MM.1S (cell line): ENCODE measurements around the gene SLC8A1.

ENCODE experiments used
- DNase-seq: peaks from one replicate; pipeline ENCODE4 v3.0.0-alpha.2; 2015
- H2AFZ ChIP-seq: fragments of 300-600 bp; sonication (generic); 2 replicates; pipeline ENCODE4 v1.6.0; 2016; ENCODE audit warnings: antibody characterized with exemption, low read length
- H3F3A ChIP-seq: fragments of 300-600 bp; sonication (generic); 2 replicates; pipeline ENCODE4 v1.6.1; 2016; ENCODE audit warnings: mild to moderate bottlenecking, antibody characterized with exemption, low read length, moderate library complexity, mixed read lengths; ENCODE audit not compliant: insufficient read depth
- H3K27ac ChIP-seq: fragments of 300-600 bp; sonication (generic); 2 replicates; pipeline ENCODE4 v1.5.1; 2016; ENCODE audit warnings: mild to moderate bottlenecking, low read length
- H3K27me3 ChIP-seq: fragments of 300-600 bp; sonication (generic); replicated peaks from 2 replicates; pipeline ENCODE4 v1.6.0; 2016; ENCODE audit warnings: low read length; ENCODE audit not compliant: insufficient read depth
- H3K36me3 ChIP-seq: fragments of 300-600 bp; sonication (generic); replicated peaks from 2 replicates; pipeline ENCODE4 v1.6.1; 2016; ENCODE audit warnings: mild to moderate bottlenecking, low read length, mixed read lengths; ENCODE audit not compliant: insufficient read depth
- H3K4me1 ChIP-seq: fragments of 300-600 bp; sonication (generic); 2 replicates; pipeline ENCODE4 v1.6.1; 2016; ENCODE audit warnings: low read length, mixed read lengths
- H3K4me2 ChIP-seq: fragments of 300-600 bp; sonication (generic); 2 replicates; pipeline ENCODE4 v1.6.0; 2016; ENCODE audit warnings: low read depth, low read length
- H3K4me3 ChIP-seq: fragments of 300-600 bp; sonication (generic); 2 replicates; pipeline ENCODE4 v1.5.1; 2016; ENCODE audit warnings: low read length, mixed read lengths
- H3K79me2 ChIP-seq: fragments of 300-600 bp; sonication (generic); 2 replicates; pipeline ENCODE4 v1.6.1; 2016; ENCODE audit warnings: mixed run types, low read length, mixed read lengths
- H3K9ac ChIP-seq: fragments of 300-600 bp; sonication (generic); 2 replicates; pipeline ENCODE4 v1.6.1; 2016; ENCODE audit warnings: low read length, mixed read lengths
- H3K9me2 ChIP-seq: fragments of 300-600 bp; sonication (generic); replicated peaks from 2 replicates; pipeline ENCODE4 v1.6.1; 2016; ENCODE audit warnings: mild to moderate bottlenecking, low read length, mixed read lengths; ENCODE audit not compliant: insufficient read depth
- H3K9me3 ChIP-seq: fragments of 300-600 bp; sonication (generic); replicated peaks from 2 replicates; pipeline ENCODE4 v1.6.1; 2016; ENCODE audit warnings: mild to moderate bottlenecking, low read length, mixed read lengths; ENCODE audit not compliant: insufficient read depth
- H4K20me1 ChIP-seq: fragments of 300-600 bp; sonication (generic); 2 replicates; pipeline ENCODE4 v1.6.1; 2016; ENCODE audit warnings: mild to moderate bottlenecking, low read length, moderate library complexity, mixed read lengths; ENCODE audit not compliant: insufficient read depth
- CTCF ChIP-seq: fragments of 300-600 bp; sonication (generic); IDR thresholded peaks from 2 replicates; pipeline ENCODE4 v1.5.1; 2016; ENCODE audit warnings: antibody characterized with exemption, low read length, mixed read lengths
- EZH2 ChIP-seq: fragments of 300-600 bp; sonication (generic); optimal IDR thresholded peaks from 2 replicates; pipeline ENCODE3; 2017; ENCODE audit warnings: low read depth, mild to moderate bottlenecking, antibody characterized with exemption, low read length, mixed read lengths
- EZH2phosphoT487 ChIP-seq: fragments of 300-600 bp; sonication (generic); IDR thresholded peaks from 2 replicates; pipeline ENCODE4 v1.6.1; 2018; ENCODE audit warnings: antibody characterized with exemption, low read length

SLC8A1 gene

GRCh38 chr2:40346535-40347354, 105.1 kb downstream of the SLC8A1 start:
- no peak for TF ChIP-seq EZH2phosphoT487
- TF ChIP-seq EZH2: no peak
- no peak for TF ChIP-seq CTCF
- H3K79me2 ChIP-seq: no peaks in the 10 kb centered on the region
- no peaks in the 10 kb centered on the region for H3K4me1 ChIP-seq
- no peaks in the 10 kb centered on the region for H3K9me3 ChIP-seq
- no peak overlapping the region for H3K27ac ChIP-seq
- H3K9me2 ChIP-seq: no peaks in the 10 kb centered on the region
- H3K4me3 ChIP-seq: no peak overlapping the region
- H3F3A ChIP-seq: no peaks in the 10 kb centered on the region
- H4K20me1 ChIP-seq: no peaks in the 10 kb centered on the region
- no peak overlapping the region for H2AFZ ChIP-seq
- no peaks in the 10 kb centered on the region for H3K27me3 ChIP-seq
- DNase-seq: no peak
- no peaks in the 10 kb centered on the region for H3K36me3 ChIP-seq
- no peak overlapping the region for H3K4me2 ChIP-seq
- H3K9ac ChIP-seq: no peak overlapping the region

- no peaks in the 10 kb centered on the region for H3F3A ChIP-seq
- H4K20me1 ChIP-seq: no peaks in the 10 kb centered on the region
- no peak for TF ChIP-seq EZH2
- TF ChIP-seq EZH2phosphoT487: no peak
- no peak for TF ChIP-seq CTCF
- H3K4me3 ChIP-seq: no peak overlapping the region
- H3K9me3 ChIP-seq: no peaks in the 10 kb centered on the region
- no peaks in the 10 kb centered on the region for H3K36me3 ChIP-seq
- no peak overlapping the region for H3K9ac ChIP-seq
- no peaks in the 10 kb centered on the region for H3K27me3 ChIP-seq
- no peak for DNase-seq
- H3K4me2 ChIP-seq: no peak overlapping the region
- H3K79me2 ChIP-seq: no peaks in the 10 kb centered on the region
- H3K27ac ChIP-seq: no peak overlapping the region
- H2AFZ ChIP-seq: no peak overlapping the region
- no peaks in the 10 kb centered on the region for H3K9me2 ChIP-seq
- H3K4me1 ChIP-seq: no peaks in the 10 kb centered on the region
Measured at GRCh38 chr2:40344364-40344763, 107.5 kb downstream of the SLC8A1 start.

- Histone ChIP-seq H3K79me2 (no peaks in the 10 kb centered on the region), H3K9me2 (no peaks in the 10 kb centered on the region), H3F3A (no peaks in the 10 kb centered on the region), H3K4me2 (no peak overlapping the region), H3K36me3 (no peaks in the 10 kb centered on the region), H2AFZ (no peak overlapping the region), H3K27me3 (no peaks in the 10 kb centered on the region), H3K9me3 (no peaks in the 10 kb centered on the region), H3K4me3 (no peak overlapping the region), H3K27ac (no peak overlapping the region), H3K9ac (no peak overlapping the region), H3K4me1 (no peaks in the 10 kb centered on the region), H4K20me1 (no peaks in the 10 kb centered on the region)
- TF ChIP-seq EZH2phosphoT487 (no peak), CTCF (no peak), EZH2 (no peak)
- DNase-seq: no peak
Measured at GRCh38 chr2:40343902-40344301, 108.0 kb downstream of the SLC8A1 start.
